Vagina (tissue), 2 donors: ENCODE results near the gene SEMA3D. TPM values are rescaled to one million over a fixed set of nuclear protein-coding genes. Genes with fewer than 3 reads are reported as not detected.

Source experiments
- DNase-seq, 2 donors: peaks; one replicate each; pipeline ENCODE4 v3.0.0-alpha.2; 2017; ENCODE audit errors: extremely low spot score in 2 of 2
- H3K27ac ChIP-seq: fragments of 200-600 bp; sonication (generic); one replicate; pipeline ENCODE4 v1.5.1; 2019
- H3K27me3 ChIP-seq: fragments of 200-600 bp; sonication (generic); one replicate; pipeline ENCODE4 v1.5.1; 2019
- H3K36me3 ChIP-seq, 2 donors: fragments of 200-600 bp; sonication (generic); one replicate each; pipeline ENCODE4 v1.5.1; 2017 to 2019
- H3K4me1 ChIP-seq: fragments of 200-600 bp; sonication (generic); one replicate; pipeline ENCODE4 v1.5.1; 2019
- H3K4me3 ChIP-seq, 2 donors: fragments of 200-600 bp; sonication (generic); 1 replicate in 1 of 2; 2 replicates in 1 of 2; pipeline ENCODE4 v1.5.1; 2016 to 2019
- H3K9me3 ChIP-seq: fragments of 200-600 bp; sonication (generic); one replicate; pipeline ENCODE4 v1.5.1; 2019
- POLR2A ChIP-seq, 2 donors: fragments of 450-650 bp; IDR thresholded peaks; one replicate each; pipeline ENCODE4 v1.6.1; 2017; ENCODE audit warnings: antibody characterized with exemption in 2 of 2, mild to moderate bottlenecking in 2 of 2, moderate library complexity in 2 of 2
- POLR2AphosphoS5 ChIP-seq, 2 donors: sonication (generic); formaldehyde crosslinking; IDR thresholded peaks; one replicate each; pipeline ENCODE4 v1.9.0; 2017; ENCODE audit warnings: antibody characterized with exemption in 2 of 2, mild to moderate bottlenecking in 2 of 2, low read depth in 1 of 2; ENCODE audit not compliant: insufficient read depth in 1 of 2
- intact Hi-C: fragments of 100-400 bp; cut with DNase I; formaldehyde crosslinking; loops from one replicate; pipeline ENCODE4 v1.15.1; 2023
- total RNA-seq: library from RNA; depleted of rRNA; stranded (reverse); fragments of >200 nt; gene quantifications from one replicate; pipeline ENCODE4 v1.2.3, GENCODE V29; 2016
- TF ChIP-seq, protein P1 (sequence below), 3 experiments: fragments of 450-650 bp in 2 of 3; fragments of 200-600 bp in 1 of 3; sonication (generic) in 1 of 3; IDR thresholded peaks; one replicate each; pipeline ENCODE4 v1.5.1; 2017 to 2019; ENCODE audit warnings: antibody characterized with exemption in 3 of 3, mild to moderate bottlenecking in 2 of 3, moderate library complexity in 2 of 3

Gene SEMA3D
- total RNA-seq, 1 donor from 2014 or later = 2.2 TPM

DNA sequence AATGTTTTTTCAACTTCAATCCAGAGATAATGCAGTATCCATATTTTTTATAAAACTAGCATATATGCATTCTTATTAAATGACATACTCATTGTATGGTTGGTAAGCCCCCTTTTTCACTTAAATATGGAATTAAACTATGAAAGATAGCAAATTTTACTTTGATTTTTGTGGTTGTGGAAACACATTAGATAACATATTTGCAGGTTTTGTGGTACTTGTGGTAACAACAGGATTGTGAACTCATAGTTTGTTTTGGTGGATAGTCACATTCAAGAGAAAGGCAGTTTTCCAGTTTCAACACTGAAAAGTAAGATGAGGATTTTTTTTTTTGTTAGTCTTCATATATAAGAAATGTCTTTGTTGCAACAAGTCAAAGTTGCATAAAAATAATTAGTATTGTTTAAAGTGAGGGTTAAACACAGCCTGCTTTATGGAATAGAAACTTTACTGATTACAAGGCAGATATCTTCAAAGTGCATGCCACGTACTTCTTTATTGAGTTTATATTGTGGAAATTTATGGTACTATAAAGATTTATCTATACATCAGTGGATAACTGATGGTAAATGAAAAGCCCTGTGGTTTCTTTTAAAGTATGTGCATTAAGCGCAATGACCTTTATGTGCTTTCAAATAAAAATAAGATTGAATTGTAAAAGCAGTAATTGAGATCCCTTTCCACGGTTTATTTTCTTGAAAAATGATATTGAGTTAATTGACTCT is 39.7 kb upstream of the SEMA3D start:
- intact Hi-C loops = no loop called here
- Histone ChIP-seq H3K27me3 (no peaks in the 10 kb centered on the region), H3K4me3 (no peak overlapping the region)

GRCh38 chr7:85224171-85224570 is 37.3 kb upstream of the SEMA3D start:
- no peaks in the 10 kb centered on the region for H3K9me3 ChIP-seq
- intact Hi-C loops = no loop called here
- H3K36me3 ChIP-seq = no peaks in the 10 kb centered on the region
- H3K4me3 ChIP-seq = no peak overlapping the region
- H3K4me1 ChIP-seq = no peaks in the 10 kb centered on the region
- no peaks in the 10 kb centered on the region for H3K27me3 ChIP-seq
- H3K27ac ChIP-seq = no peak overlapping the region
- no peak for DNase-seq
- TF ChIP-seq, protein P1, sequence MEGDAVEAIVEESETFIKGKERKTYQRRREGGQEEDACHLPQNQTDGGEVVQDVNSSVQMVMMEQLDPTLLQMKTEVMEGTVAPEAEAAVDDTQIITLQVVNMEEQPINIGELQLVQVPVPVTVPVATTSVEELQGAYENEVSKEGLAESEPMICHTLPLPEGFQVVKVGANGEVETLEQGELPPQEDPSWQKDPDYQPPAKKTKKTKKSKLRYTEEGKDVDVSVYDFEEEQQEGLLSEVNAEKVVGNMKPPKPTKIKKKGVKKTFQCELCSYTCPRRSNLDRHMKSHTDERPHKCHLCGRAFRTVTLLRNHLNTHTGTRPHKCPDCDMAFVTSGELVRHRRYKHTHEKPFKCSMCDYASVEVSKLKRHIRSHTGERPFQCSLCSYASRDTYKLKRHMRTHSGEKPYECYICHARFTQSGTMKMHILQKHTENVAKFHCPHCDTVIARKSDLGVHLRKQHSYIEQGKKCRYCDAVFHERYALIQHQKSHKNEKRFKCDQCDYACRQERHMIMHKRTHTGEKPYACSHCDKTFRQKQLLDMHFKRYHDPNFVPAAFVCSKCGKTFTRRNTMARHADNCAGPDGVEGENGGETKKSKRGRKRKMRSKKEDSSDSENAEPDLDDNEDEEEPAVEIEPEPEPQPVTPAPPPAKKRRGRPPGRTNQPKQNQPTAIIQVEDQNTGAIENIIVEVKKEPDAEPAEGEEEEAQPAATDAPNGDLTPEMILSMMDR (IDR thresholded peaks at IDR 0.05) = no peak
- no peak for TF ChIP-seq POLR2A (IDR thresholded peaks at IDR 0.05)
- TF ChIP-seq POLR2AphosphoS5 (IDR thresholded peaks at IDR 0.05; ENCODE audit: insufficient read depth in 1 of 2, low read depth in 1 of 2) = no peak

More for the DNA sequence above, 39.7 kb upstream of the SEMA3D start:
- H3K27ac ChIP-seq = no peak overlapping the region
- no peaks in the 10 kb centered on the region for H3K36me3 ChIP-seq
- TF ChIP-seq POLR2AphosphoS5 (IDR thresholded peaks at IDR 0.05; ENCODE audit: insufficient read depth in 1 of 2, low read depth in 1 of 2) (no peak), POLR2A (IDR thresholded peaks at IDR 0.05) (no peak)
- TF ChIP-seq, protein P1 (IDR thresholded peaks at IDR 0.05) = no peak
- H3K9me3 ChIP-seq = no peaks in the 10 kb centered on the region
- no peak for DNase-seq
- no peaks in the 10 kb centered on the region for H3K4me1 ChIP-seq

GRCh38 chr7:85222522-85222921 is 35.7 kb upstream of the SEMA3D start:
- no peak overlapping the region for H3K4me3 ChIP-seq
- no peaks in the 10 kb centered on the region for H3K27me3 ChIP-seq
- H3K4me1 ChIP-seq = no peaks in the 10 kb centered on the region
- no peak for DNase-seq
- intact Hi-C loops = no loop called here
- no peaks in the 10 kb centered on the region for H3K36me3 ChIP-seq
- no peak for TF ChIP-seq POLR2A (IDR thresholded peaks at IDR 0.05)
- no peak for TF ChIP-seq POLR2AphosphoS5 (IDR thresholded peaks at IDR 0.05; ENCODE audit: insufficient read depth in 1 of 2, low read depth in 1 of 2)
- TF ChIP-seq, protein P1 (IDR thresholded peaks at IDR 0.05) = no peak
- no peak overlapping the region for H3K27ac ChIP-seq
- H3K9me3 ChIP-seq = no peaks in the 10 kb centered on the region

DNA sequence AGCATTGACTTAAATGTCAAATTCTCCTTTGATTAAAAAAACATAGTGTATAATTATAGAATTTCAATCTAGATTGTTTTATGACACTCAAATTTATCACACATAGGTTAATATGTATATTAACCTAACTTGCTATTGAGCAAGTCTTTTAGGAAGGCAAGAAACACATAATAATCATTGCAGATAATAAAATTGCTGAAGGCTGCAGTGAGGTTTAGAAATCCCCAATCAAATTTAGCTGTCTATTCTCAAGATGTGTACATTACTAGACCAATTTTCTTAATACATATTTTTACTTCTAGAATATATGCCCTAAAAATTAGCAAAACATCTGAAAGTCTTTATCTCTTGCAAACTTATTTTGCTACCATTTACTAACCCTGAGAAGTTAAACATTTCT is 34.9 kb upstream of the SEMA3D start:
- H3K9me3 ChIP-seq = no peaks in the 10 kb centered on the region
- H3K4me1 ChIP-seq = no peaks in the 10 kb centered on the region
- no peak for DNase-seq
- no peak overlapping the region for H3K27ac ChIP-seq
- TF ChIP-seq POLR2A (IDR thresholded peaks at IDR 0.05) (no peak), POLR2AphosphoS5 (IDR thresholded peaks at IDR 0.05; ENCODE audit: insufficient read depth in 1 of 2, low read depth in 1 of 2) (no peak)
- TF ChIP-seq, protein P1 (IDR thresholded peaks at IDR 0.05) = no peak
- no peaks in the 10 kb centered on the region for H3K36me3 ChIP-seq
- H3K27me3 ChIP-seq = no peaks in the 10 kb centered on the region
- intact Hi-C loops = no loop called here
- no peak overlapping the region for H3K4me3 ChIP-seq

GRCh38 chr7:85220651-85221050 is 33.8 kb upstream of the SEMA3D start:
- Histone ChIP-seq H3K4me1 (no peaks in the 10 kb centered on the region), H3K36me3 (no peaks in the 10 kb centered on the region), H3K4me3 (no peak overlapping the region), H3K27ac (no peak overlapping the region), H3K27me3 (no peaks in the 10 kb centered on the region), H3K9me3 (no peaks in the 10 kb centered on the region)
- TF ChIP-seq POLR2A (IDR thresholded peaks at IDR 0.05) (no peak), POLR2AphosphoS5 (IDR thresholded peaks at IDR 0.05; ENCODE audit: insufficient read depth in 1 of 2, low read depth in 1 of 2) (no peak)
- TF ChIP-seq, protein P1 (IDR thresholded peaks at IDR 0.05) = no peak
- no peak for DNase-seq
- intact Hi-C loops = no loop called here
